Natural killer cell treated with Interleukin-12 subunit alpha and Interleukin-12 subunit beta and Interleukin-15 and Interleukin-18, amount 100 ng/mL, for 72 hours (primary cell): ENCODE results near the gene RFTN1. TPM values are rescaled to one million over a fixed set of nuclear protein-coding genes. Genes with fewer than 3 reads are reported as not detected.

Source experiments
- ATAC-seq, 2 donors: fragments of 150-1000 bp; cut with Tn5 transposase in 1 of 2; sonication (Bioruptor Pico), chemical (Tn5 transposase) in 1 of 2; 2 replicates each; pipeline ENCODE4 v1.10.0; 2021
- DNase-seq: peaks from one replicate; pipeline ENCODE4 v3.0.0; 2022; ENCODE audit warnings: low spot score
- H3K27ac Mint-ChIP-seq, 2 donors: 1 replicate in 1 of 2; 2 replicates in 1 of 2; pipeline ENCODE4 v1.8.0; 2022; ENCODE audit warnings: mixed read lengths in 2 of 2, mild to moderate bottlenecking in 1 of 2, moderate library complexity in 1 of 2
- H3K27me3 Mint-ChIP-seq, 2 donors: 1 replicate in 1 of 2; 2 replicates in 1 of 2; pipeline ENCODE4 v1.8.0; 2022; ENCODE audit warnings: mixed read lengths in 2 of 2
- H3K36me3 Mint-ChIP-seq: one replicate; pipeline ENCODE4 v1.8.0; 2022; ENCODE audit warnings: mixed read lengths
- H3K4me1 Mint-ChIP-seq, 2 donors: 1 replicate in 1 of 2; 2 replicates in 1 of 2; pipeline ENCODE4 v1.8.0; 2022; ENCODE audit warnings: low read depth in 2 of 2, mixed read lengths in 2 of 2, mild to moderate bottlenecking in 1 of 2
- H3K4me3 Mint-ChIP-seq: one replicate; pipeline ENCODE4 v1.8.0; 2022; ENCODE audit warnings: mixed read lengths
- H3K9me3 Mint-ChIP-seq: 2 replicates; pipeline ENCODE4 v1.8.0; 2022; ENCODE audit warnings: mixed read lengths
- total RNA-seq, 2 donors: library from RNA; stranded (reverse); gene quantifications; one replicate each; pipeline ENCODE4 v1.2.3, GENCODE V29; 2022

Gene RFTN1
- total RNA-seq, 2 donors from 2014 or later = 194 to 201 TPM

DNA sequence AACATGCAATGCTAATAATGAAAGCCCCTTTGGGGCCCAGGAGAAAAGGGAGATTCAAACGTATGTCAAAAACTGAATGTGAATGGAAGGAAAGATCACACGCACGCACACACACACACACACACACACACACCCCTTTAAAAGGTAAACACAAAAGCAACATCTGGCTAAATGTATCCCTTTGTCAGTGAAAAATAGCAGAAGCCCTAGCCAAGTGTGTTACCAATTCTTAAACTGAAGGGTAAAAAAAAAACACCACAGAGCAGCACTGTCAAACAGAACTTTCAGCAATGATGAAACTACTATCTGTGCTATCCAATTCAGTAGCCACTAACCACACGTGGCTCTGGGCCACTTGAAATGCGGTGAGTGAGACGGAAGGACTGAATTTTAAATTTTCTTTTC lies 4.9 kb downstream of the RFTN1 start:
- Mint-ChIP-seq H3K36me3 (peaks cover 34% of the 10 kb centered on the region), H3K27ac (peak overlapping the region; percentile 93 to 97), H3K4me1 (peaks cover 76 to 80% of the 10 kb centered on the region in 2 donors), H3K27me3 (no peaks in the 10 kb centered on the region), H3K4me3 (peak overlapping the region; percentile 86), H3K9me3 (peaks cover 4% of the 10 kb centered on the region)
- ATAC-seq (no peak), DNase-seq (no peak)

DNA sequence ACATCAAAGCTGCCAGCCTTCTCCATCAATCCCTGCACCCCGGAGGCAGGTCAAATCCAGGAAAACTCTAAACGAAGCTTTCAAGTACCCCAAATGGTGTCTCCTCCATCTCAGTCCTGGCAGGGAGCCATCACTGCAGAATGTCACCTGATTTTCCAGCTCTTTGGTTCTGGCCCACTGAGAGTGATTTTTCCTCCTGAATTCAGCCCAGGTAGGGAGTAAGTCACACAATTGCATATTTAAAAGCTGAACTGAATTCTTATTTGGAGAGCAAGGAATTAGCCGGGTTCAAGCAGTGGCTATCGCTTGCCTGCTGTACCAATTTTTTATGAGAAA lies 5.3 kb downstream of the RFTN1 start:
- H3K9me3 Mint-ChIP-seq = peaks cover 4% of the 10 kb centered on the region
- peak overlapping the region; percentile 93 to 97 for H3K27ac Mint-ChIP-seq
- ATAC-seq = no peak
- no peaks in the 10 kb centered on the region for H3K27me3 Mint-ChIP-seq
- peaks cover 80 to 84% of the 10 kb centered on the region in 2 donors for H3K4me1 Mint-ChIP-seq
- peak overlapping the region; percentile 86 for H3K4me3 Mint-ChIP-seq
- DNase-seq = no peak
- H3K36me3 Mint-ChIP-seq = peaks cover 34% of the 10 kb centered on the region

GRCh38 chr3:16507578-16508242 lies 5.8 kb downstream of the RFTN1 start:
- Mint-ChIP-seq H3K27ac (peak overlapping the region; percentile 93 to 97), H3K4me3 (peak overlapping the region; percentile 86), H3K4me1 (peaks cover 85 to 89% of the 10 kb centered on the region in 2 donors), H3K27me3 (no peaks in the 10 kb centered on the region), H3K36me3 (peaks cover 34% of the 10 kb centered on the region), H3K9me3 (peaks cover 4% of the 10 kb centered on the region)
- DNase-seq = no peak
- ATAC-seq = no peak

DNA sequence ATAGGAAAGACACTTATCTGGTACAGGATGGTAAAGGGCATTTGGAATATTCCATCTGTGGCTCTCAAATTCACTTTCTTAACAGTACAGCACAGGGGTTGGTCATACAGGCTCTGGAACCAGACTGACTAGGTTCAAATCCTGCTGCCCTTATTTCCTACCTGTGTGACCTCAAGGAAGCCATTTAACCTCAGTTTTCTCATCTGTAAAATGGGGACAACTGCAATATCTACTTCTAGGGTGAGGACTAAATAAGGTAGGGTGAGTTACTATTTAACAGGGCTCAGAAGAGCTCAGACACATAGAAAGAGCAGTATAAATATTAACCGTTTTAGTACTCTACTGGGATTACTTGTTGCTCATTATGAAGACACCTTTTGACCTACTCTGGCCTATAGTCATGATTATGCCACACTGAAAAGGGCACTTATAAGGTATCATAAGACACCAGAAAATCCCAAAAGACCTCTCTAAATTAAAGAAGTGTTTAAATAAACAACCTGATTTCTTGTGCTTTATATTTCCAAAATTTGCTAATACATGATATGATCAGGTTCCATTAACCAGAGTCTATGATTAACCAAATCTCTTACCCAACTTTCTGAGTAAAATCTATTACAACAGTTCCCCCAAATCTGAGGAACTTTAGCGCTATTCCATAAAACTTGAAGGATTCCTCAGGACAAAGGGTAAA lies 6.5 kb downstream of the RFTN1 start:
- Mint-ChIP-seq H3K27me3 (no peaks in the 10 kb centered on the region), H3K4me3 (peak overlapping the region; percentile 86), H3K4me1 (peaks cover 90 to 93% of the 10 kb centered on the region in 2 donors), H3K27ac (peak overlapping the region; percentile 93 to 97), H3K9me3 (peaks cover 4% of the 10 kb centered on the region), H3K36me3 (peaks cover 35% of the 10 kb centered on the region)
- ATAC-seq (no peak), DNase-seq (no peak)

DNA sequence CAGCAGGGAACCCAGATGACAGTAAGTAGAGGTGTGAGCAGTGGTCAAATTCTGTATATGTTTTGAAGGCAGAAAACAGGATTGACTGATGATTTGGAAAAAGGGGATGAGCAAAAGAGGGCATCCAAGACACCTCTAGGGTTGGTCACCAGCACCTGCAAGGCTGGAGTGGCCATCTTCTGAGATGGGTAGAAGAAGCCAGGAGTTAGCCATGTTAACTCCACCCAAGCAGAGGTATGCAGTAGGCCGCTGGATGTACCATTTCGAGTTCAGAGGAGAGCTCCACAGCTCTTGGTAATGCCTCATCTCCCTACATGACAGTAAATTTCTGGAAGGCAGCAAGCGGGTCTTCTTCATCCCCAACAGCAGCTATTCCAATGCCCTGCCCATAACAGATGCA lies 7.0 kb downstream of the RFTN1 start:
- no peaks in the 10 kb centered on the region for H3K27me3 Mint-ChIP-seq
- DNase-seq (no peak), ATAC-seq (no peak)
- peaks cover 40% of the 10 kb centered on the region for H3K36me3 Mint-ChIP-seq
- peaks cover 4% of the 10 kb centered on the region for H3K9me3 Mint-ChIP-seq
- H3K4me3 Mint-ChIP-seq = peak overlapping the region; percentile 24
- H3K27ac Mint-ChIP-seq = peak overlapping the region; percentile 93 to 97
- H3K4me1 Mint-ChIP-seq = peaks cover 84 to 89% of the 10 kb centered on the region in 2 donors

- Mint-ChIP-seq H3K4me1 (peaks cover 80 to 82% of the 10 kb centered on the region in 2 donors), H3K36me3 (peaks cover 46% of the 10 kb centered on the region), H3K4me3 (peak overlapping the region; percentile 74), H3K27ac (peak overlapping the region; percentile 77 to 93), H3K27me3 (no peaks in the 10 kb centered on the region), H3K9me3 (peaks cover 4% of the 10 kb centered on the region)
- ATAC-seq = no peak
- no peak for DNase-seq
Measured at GRCh38 chr3:16504692-16505091, 8.8 kb downstream of the RFTN1 start.

GRCh38 chr3:16504242-16504641 lies 9.3 kb downstream of the RFTN1 start:
- H3K4me3 Mint-ChIP-seq = peak overlapping the region; percentile 74
- ATAC-seq (peak; percentile 76 to 82), DNase-seq (no peak)
- peaks cover 46% of the 10 kb centered on the region for H3K36me3 Mint-ChIP-seq
- H3K9me3 Mint-ChIP-seq = peaks cover 4% of the 10 kb centered on the region
- H3K4me1 Mint-ChIP-seq = peaks cover 81% of the 10 kb centered on the region in 2 donors
- peak overlapping the region; percentile 77 to 93 for H3K27ac Mint-ChIP-seq
- no peaks in the 10 kb centered on the region for H3K27me3 Mint-ChIP-seq

- Mint-ChIP-seq H3K4me1 (peaks cover 84% of the 10 kb centered on the region in 2 donors), H3K27me3 (no peaks in the 10 kb centered on the region), H3K27ac (peak overlapping the region; percentile 77 to 93), H3K36me3 (peaks cover 53% of the 10 kb centered on the region), H3K9me3 (peaks cover 4% of the 10 kb centered on the region), H3K4me3 (peak overlapping the region; percentile 74)
- no peak for DNase-seq
- no peak for ATAC-seq
Measured at GRCh38 chr3:16503191-16503776, 10.2 kb downstream of the RFTN1 start.

DNA sequence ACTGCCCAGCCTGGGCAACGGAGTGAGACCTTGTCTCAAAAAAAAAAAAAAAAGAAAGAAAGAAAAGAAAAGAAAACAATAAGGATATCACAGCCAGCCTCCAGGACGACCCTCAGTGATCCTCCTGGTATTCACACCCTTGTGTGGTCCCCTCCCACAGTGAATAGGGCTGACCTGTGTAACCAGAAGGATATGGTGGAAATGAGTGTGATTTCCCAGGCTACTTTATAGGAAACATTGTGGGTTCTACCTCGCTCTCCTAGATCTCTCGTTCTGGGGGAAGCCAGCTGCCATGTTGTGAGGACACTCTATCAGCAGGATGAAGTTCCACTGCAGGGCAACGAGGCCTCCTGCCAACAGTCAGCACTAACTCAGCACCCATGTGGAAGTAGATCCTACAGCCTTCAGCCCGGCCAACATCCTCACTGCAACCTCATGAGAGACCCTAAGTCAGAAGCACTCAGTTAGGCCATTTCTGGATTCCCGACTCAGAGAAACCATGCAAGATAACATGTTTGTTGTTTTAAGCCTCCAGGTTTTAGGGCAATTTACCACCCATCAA lies 11.1 kb downstream of the RFTN1 start:
- Mint-ChIP-seq H3K9me3 (peaks cover 4% of the 10 kb centered on the region), H3K27me3 (no peaks in the 10 kb centered on the region), H3K27ac (peak overlapping the region; percentile 15 to 93), H3K4me3 (no peak overlapping the region), H3K4me1 (peaks cover 82 to 83% of the 10 kb centered on the region in 2 donors), H3K36me3 (peaks cover 49% of the 10 kb centered on the region)
- DNase-seq = no peak
- no peak for ATAC-seq

GRCh38 chr3:16501376-16501775 lies 12.1 kb downstream of the RFTN1 start:
- no peak overlapping the region for H3K4me3 Mint-ChIP-seq
- no peak for DNase-seq
- no peaks in the 10 kb centered on the region for H3K27me3 Mint-ChIP-seq
- peak overlapping the region in 1 of 2 donors; percentile 93 for H3K27ac Mint-ChIP-seq
- H3K4me1 Mint-ChIP-seq = peaks cover 81 to 83% of the 10 kb centered on the region in 2 donors
- H3K9me3 Mint-ChIP-seq = peaks cover 4% of the 10 kb centered on the region
- no peak for ATAC-seq
- H3K36me3 Mint-ChIP-seq = peaks cover 47% of the 10 kb centered on the region

DNA sequence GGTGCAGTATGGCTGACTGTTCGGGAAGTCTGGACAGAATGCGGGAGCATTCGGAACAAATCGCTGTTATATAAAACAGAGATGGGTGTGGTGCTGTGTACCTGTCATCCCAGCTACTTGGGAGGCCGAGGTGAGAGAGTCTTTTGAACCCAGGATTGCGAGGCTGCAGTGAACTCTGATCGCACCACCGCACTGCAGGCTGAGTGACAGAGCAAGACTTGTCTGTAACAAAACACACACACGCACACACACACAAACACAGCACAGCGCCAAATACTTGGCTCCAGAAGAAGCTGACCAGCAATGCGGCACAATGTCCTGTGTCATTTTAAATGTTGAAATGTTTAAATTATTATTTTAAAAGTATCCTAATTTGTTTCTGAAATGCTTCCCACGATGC lies 12.6 kb downstream of the RFTN1 start:
- no peak overlapping the region for H3K4me3 Mint-ChIP-seq
- peaks cover 45% of the 10 kb centered on the region for H3K36me3 Mint-ChIP-seq
- H3K27ac Mint-ChIP-seq = no peak overlapping the region
- peaks cover 4% of the 10 kb centered on the region for H3K9me3 Mint-ChIP-seq
- peaks cover 81 to 83% of the 10 kb centered on the region in 2 donors for H3K4me1 Mint-ChIP-seq
- DNase-seq (no peak), ATAC-seq (no peak)
- no peaks in the 10 kb centered on the region for H3K27me3 Mint-ChIP-seq

- peaks cover 37% of the 10 kb centered on the region for H3K36me3 Mint-ChIP-seq
- no peaks in the 10 kb centered on the region for H3K27me3 Mint-ChIP-seq
- H3K27ac Mint-ChIP-seq = peak overlapping the region in 1 of 2 donors; percentile 8
- H3K4me3 Mint-ChIP-seq = no peak overlapping the region
- DNase-seq (no peak), ATAC-seq (no peak)
- peaks cover 2% of the 10 kb centered on the region for H3K9me3 Mint-ChIP-seq
- H3K4me1 Mint-ChIP-seq = peaks cover 81 to 83% of the 10 kb centered on the region in 2 donors
Measured at GRCh38 chr3:16500093-16500492, 13.4 kb downstream of the RFTN1 start.

GRCh38 chr3:16499351-16499750 lies 14.1 kb downstream of the RFTN1 start:
- no peak for ATAC-seq
- no peaks in the 10 kb centered on the region for H3K9me3 Mint-ChIP-seq
- H3K36me3 Mint-ChIP-seq = peaks cover 30% of the 10 kb centered on the region
- no peaks in the 10 kb centered on the region for H3K27me3 Mint-ChIP-seq
- peaks cover 81 to 83% of the 10 kb centered on the region in 2 donors for H3K4me1 Mint-ChIP-seq
- H3K4me3 Mint-ChIP-seq = no peak overlapping the region
- peak overlapping the region; percentile 70 to 87 for H3K27ac Mint-ChIP-seq
- DNase-seq = no peak
